Type B pancreatic cell (in vitro differentiated cells): Measurements from ENCODE around the gene SYNGR3. TPM values are rescaled to one million over a fixed set of nuclear protein-coding genes. Genes with fewer than 3 reads are reported as not detected.

Experiments
- DNase-seq: peaks from one replicate; pipeline ENCODE4 v3.0.0; 2021; ENCODE audit warnings: mixed read lengths; ENCODE audit not compliant: unreplicated experiment; ENCODE audit errors: extremely low spot score
- H3K27ac Mint-ChIP-seq: 2 replicates; pipeline ENCODE4 v1.8.0; 2021; ENCODE audit warnings: mild to moderate bottlenecking, mixed read lengths
- H3K27me3 Mint-ChIP-seq: 2 replicates; pipeline ENCODE4 v1.8.0; 2021; ENCODE audit warnings: mixed read lengths
- H3K36me3 Mint-ChIP-seq: 2 replicates; pipeline ENCODE4 v1.8.0; 2021; ENCODE audit warnings: mixed read lengths
- H3K4me1 Mint-ChIP-seq: one replicate; pipeline ENCODE4 v1.8.0; 2021; ENCODE audit warnings: mixed read lengths; ENCODE audit not compliant: unreplicated experiment
- H3K4me3 Mint-ChIP-seq: 2 replicates; pipeline ENCODE4 v1.8.0; 2021; ENCODE audit warnings: mild to moderate bottlenecking, mixed read lengths
- H3K9me3 Mint-ChIP-seq: 2 replicates; pipeline ENCODE4 v1.8.0; 2021; ENCODE audit warnings: mixed read lengths
- CTCF ChIP-seq: fragments of 200-600 bp; sonication (generic); conservative IDR thresholded peaks from 2 replicates; pipeline ENCODE4 v1.5.0; 2021; ENCODE audit warnings: antibody characterized with exemption, mild to moderate bottlenecking
- total RNA-seq: library from RNA; stranded (reverse); gene quantifications from 2 replicates; pipeline ENCODE4 v1.2.1, GENCODE V29; 2021; ENCODE audit warnings: low replicate concordance

The SYNGR3 gene
- total RNA-seq, 1 donor from 2014 or later: 2.4 TPM

DNA sequence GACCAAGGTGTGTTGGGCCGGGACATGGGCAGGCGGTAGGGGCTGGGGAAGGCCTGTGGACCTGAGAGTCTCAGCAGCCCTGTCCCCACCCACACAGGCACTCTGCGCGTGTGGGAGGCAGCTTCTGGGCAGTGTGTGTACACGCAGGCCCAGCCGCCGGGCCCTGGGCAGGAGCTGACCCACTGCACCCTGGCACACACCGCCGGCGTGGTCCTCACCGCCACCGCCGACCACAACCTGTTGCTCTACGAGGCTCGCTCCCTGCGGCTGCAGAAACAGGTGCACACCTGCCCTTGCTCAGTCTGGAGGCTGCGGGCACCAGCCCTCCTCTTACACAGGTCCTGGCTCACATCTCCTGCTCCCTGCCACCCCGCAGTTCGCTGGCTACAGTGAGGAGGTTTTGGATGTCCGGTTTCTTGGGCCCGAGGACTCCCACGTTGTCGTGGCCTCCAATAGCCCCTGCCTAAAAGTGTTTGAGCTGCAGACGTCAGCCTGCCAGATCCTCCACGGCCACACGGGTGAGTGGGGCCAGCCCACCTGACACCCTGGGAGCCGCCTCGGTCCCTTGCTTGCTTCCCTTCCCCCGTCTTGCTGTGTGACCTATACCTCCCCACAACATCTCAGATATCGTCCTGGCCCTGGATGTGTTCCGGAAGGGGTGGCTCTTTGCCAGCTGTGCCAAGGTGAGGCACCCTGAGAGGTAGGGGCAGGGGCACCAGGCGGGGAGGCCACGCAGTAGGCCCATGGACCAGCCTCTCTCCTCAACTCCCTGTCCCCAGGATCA lies 14.1 kb upstream of the SYNGR3 start:
- DNase-seq: no peak
- no peak for TF ChIP-seq CTCF
- no peaks in the 10 kb centered on the region for H3K9me3 Mint-ChIP-seq
- H3K4me3 Mint-ChIP-seq: no peak overlapping the region
- H3K27ac Mint-ChIP-seq: no peak overlapping the region
- H3K4me1 Mint-ChIP-seq: peaks cover 16% of the 10 kb centered on the region
- no peaks in the 10 kb centered on the region for H3K36me3 Mint-ChIP-seq
- peaks cover 14% of the 10 kb centered on the region for H3K27me3 Mint-ChIP-seq

- H3K9me3 Mint-ChIP-seq: no peaks in the 10 kb centered on the region
- peaks cover 13% of the 10 kb centered on the region for H3K4me1 Mint-ChIP-seq
- H3K4me3 Mint-ChIP-seq: no peak overlapping the region
- DNase-seq: no peak
- H3K36me3 Mint-ChIP-seq: no peaks in the 10 kb centered on the region
- no peak for TF ChIP-seq CTCF
- peaks cover 19% of the 10 kb centered on the region for H3K27me3 Mint-ChIP-seq
- H3K27ac Mint-ChIP-seq: no peak overlapping the region
Measured at GRCh38 chr16:1976216-1976520, 13.6 kb upstream of the SYNGR3 start.

- no peak overlapping the region for H3K4me3 Mint-ChIP-seq
Measured at GRCh38 chr16:1976951-1977874, 12.6 kb upstream of the SYNGR3 start.

DNA sequence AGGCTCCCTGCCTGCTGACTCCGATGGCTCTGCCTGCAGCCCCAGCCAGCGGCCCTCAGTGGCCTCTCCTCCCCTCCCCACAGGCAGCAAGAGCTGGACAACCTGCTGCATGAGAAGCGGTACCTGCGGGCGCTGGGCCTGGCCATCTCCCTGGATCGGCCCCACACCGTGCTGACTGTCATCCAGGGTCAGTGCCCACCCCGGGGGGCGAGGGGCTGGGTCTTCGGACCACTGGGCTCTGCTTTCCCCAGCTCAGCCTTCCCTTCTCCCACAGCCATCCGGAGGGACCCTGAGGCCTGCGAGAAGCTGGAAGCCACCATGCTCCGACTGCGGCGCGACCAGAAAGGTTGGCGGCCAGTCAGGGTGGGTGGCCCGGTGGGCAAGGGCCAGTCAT lies 11.9 kb upstream of the SYNGR3 start:
- peaks cover 2% of the 10 kb centered on the region for H3K4me1 Mint-ChIP-seq
- no peaks in the 10 kb centered on the region for H3K9me3 Mint-ChIP-seq
- H3K4me3 Mint-ChIP-seq: no peak overlapping the region
- H3K36me3 Mint-ChIP-seq: no peaks in the 10 kb centered on the region
- peaks cover 36% of the 10 kb centered on the region for H3K27me3 Mint-ChIP-seq
- DNase-seq: no peak
- no peak for TF ChIP-seq CTCF
- H3K27ac Mint-ChIP-seq: no peak overlapping the region

More at GRCh38 chr16:1976951-1977874, 12.6 kb upstream of the SYNGR3 start:
- Mint-ChIP-seq H3K9me3 (no peaks in the 10 kb centered on the region), H3K36me3 (no peaks in the 10 kb centered on the region), H3K27ac (no peak overlapping the region), H3K27me3 (peaks cover 30% of the 10 kb centered on the region), H3K4me1 (peaks cover 5% of the 10 kb centered on the region)
- DNase-seq: no peak
- no peak for TF ChIP-seq CTCF

DNA sequence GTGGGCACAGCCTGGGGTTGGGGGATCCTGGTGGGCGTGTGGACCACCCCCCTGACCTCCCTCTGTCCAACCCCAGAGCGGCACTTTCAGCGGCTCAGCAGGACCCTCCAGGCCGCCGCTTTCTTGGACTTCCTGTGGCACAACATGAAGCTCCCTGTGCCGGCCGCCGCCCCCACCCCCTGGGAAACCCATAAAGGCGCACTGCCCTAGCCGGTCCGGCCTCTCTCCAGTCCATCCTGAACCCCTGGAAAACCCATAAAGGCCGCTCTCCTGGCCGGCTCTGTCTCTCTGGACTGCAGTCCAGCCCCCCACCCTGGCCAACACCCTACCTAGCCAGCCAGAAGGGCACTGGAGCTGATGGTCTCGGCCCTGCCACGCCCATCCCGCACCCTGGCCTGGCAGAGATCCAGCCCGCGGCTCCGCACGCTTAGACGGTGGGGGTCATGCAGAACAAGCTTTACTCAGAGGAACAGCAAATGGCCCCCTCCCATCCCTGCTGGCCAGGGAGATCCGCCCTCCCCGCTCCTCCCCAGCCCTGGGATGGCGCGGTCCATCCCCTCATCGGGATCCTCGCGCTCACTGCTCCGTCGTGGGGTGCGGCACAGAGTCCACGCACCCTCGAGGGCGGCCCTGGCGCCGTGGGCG lies 11.2 kb upstream of the SYNGR3 start:
- Mint-ChIP-seq H3K4me3 (no peak overlapping the region), H3K27me3 (peaks cover 41% of the 10 kb centered on the region)

More for the DNA sequence above, 11.2 kb upstream of the SYNGR3 start:
- no peak for DNase-seq
- peaks cover 5% of the 10 kb centered on the region for H3K4me1 Mint-ChIP-seq
- TF ChIP-seq CTCF: no peak
- no peak overlapping the region for H3K27ac Mint-ChIP-seq
- H3K36me3 Mint-ChIP-seq: no peaks in the 10 kb centered on the region
- no peaks in the 10 kb centered on the region for H3K9me3 Mint-ChIP-seq
